CD4-positive, alpha-beta T cell treated with Interleukin-2 at 100 ng/mL for 4 hours (primary cell): ENCODE measurements around the gene RIMBP2.
"Not testable (repeated sequence)": the region's sequence is repeated elsewhere in the genome, so short reads cannot be mapped to it uniquely, and the experiment has no call there.

ENCODE experiments used
- DNase-seq: peaks from one replicate; pipeline ENCODE4 v3.0.0-alpha.2; 2020; ENCODE audit warnings: low spot score

Gene RIMBP2

DNA sequence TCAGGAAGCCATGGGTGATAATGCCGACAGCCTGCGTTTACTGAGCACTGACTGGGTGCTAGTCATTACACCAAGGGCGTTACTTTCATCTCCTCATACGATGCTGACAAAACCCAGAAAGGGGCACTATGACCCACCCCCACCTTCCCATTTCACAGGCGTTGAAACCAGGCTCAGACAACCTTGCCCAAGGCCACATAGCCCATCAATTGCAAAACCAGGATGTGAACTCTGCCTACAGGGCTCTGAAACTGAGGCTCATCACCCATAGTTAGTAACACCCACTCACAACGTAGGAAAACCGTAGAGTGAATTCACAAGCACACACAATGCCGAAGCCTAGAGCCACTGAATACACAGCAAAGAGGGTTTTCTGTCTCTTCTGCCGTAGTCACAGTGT lies 119.9 kb downstream of the RIMBP2 start:
- DNase-seq, result no peak

DNA sequence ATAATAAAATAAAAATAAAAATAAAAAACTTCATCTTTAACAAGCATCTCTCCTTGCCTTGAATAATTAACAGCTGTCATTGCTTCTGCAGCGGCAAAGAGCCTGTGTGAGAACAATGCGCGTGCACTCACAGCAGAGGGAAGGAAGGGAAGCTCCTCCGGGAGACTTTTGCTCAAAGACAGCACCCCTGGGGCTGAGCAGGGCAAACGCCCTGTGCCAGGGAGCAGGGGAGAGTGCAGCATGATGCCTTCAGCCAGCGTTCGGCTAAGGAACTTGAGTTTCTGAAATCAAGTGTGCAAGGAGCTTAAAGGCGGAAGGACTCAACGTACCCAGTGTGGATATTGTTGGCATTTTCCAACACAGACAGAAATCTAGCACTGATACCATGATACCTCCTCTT lies 120.5 kb downstream of the RIMBP2 start:
- no peak for DNase-seq

DNA sequence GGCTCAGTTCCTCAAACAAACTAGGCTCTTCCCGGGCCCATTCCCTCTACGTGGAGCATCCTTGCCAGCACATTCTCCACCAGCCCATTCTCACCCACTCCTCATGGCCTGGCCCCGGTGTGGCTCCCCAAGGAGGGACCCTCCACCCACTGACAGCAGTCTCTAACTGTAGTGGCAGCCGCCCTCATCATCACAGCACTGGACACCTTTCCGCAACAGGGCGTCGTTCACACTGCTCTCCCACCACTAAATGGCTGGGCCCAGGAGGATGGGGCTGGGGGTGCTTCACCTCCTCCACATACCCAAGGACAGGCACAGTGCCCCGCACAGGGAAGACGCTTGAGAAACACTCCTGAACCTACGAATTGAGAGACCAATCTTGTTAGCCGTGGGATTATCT lies 123.0 kb downstream of the RIMBP2 start:
- no peak for DNase-seq

DNA sequence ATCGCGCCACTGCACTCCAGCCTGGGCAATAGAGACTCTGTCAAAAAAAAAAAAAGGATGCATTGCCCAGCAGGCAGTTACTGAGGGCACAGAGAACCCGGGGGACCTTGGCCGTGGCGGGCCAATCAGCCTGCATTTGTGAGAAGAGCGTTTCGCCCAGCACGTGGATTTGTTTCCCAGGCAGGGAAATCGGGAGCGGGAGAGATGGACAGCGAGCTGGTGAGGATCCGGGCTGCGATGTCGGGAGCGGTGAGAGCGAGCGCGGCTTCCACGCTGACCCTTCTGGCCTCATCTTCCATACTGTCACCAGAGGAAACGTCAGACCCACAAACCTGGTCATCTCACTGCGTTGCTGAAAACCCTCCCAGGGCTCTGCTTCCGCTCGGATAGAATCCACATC lies 123.5 kb downstream of the RIMBP2 start:
- DNase-seq, result no peak

DNA sequence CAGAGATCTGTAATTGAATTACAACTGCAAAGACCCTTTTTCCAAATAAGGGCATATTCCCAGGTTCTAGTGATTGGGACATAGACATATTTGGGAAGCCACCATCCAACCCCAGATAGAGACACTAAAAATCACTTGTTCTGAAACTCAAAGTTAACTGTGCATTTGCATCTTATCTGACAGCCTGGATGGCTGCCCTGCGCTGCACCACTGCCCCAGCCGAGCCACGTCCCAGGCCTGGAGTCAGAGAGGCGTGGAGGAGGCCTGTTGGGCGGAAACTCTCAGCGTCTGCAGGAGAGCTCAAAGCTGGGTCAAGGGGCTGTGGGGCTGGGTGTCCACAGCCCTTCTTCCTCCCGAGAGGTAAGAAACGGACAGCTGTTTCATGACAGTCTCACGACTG lies 124.4 kb downstream of the RIMBP2 start:
- DNase-seq, result no peak

DNA sequence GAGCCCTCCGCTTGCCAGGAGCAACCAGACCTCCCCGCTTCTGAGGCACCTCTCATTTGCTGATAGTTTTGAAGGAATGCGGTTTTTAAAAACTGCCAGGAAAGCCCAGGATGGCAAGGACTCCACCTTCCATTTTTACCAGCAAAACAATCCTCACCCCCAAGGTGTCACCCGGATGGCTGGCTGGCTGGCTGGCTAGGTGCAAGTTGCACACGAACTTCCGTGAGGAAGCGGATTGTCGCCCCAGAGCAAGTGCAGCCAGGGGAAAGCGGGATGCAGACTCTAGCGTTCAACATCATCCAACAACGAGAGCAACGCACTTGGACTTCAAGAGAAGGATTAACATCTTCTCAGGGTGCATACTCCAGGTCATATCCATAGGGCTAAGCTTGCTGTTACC lies 125.4 kb downstream of the RIMBP2 start:
- DNase-seq, result no peak

DNA sequence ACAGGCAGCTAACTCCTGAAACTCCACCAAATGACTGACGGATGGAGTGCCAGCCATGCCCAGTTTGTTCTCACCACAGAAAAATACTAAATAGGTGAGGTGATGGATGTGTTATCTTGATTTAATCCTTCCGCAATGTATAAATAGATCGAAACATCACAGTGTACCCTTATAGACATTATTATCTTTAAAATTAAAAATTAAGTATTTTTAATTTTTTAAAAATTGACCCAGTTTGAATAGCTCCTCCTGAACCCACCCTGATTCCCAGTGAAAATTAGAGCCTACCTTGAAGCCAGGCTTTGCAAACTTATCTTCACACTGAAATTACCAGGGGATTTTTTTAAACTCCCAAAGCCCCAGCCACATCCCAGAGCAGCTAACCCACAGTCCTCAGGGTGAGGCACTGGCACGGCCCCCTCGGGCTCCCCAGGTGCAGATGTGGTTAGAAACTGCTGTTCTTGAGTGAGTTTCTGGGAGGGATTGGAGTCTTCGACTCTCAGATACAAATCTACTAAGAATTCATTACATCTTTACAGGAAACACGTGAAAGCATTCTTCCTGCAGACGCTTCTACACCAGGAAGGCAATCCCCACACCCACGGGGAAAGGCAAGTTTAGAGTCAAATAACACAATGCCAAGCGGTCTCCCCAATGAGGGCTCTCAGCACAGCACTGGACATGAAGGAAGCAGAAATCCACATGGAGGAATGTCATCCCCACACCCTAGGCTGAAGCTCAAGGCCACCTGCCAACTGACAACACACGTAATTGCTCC lies 126.4 kb downstream of the RIMBP2 start:
- DNase-seq, result no peak

DNA sequence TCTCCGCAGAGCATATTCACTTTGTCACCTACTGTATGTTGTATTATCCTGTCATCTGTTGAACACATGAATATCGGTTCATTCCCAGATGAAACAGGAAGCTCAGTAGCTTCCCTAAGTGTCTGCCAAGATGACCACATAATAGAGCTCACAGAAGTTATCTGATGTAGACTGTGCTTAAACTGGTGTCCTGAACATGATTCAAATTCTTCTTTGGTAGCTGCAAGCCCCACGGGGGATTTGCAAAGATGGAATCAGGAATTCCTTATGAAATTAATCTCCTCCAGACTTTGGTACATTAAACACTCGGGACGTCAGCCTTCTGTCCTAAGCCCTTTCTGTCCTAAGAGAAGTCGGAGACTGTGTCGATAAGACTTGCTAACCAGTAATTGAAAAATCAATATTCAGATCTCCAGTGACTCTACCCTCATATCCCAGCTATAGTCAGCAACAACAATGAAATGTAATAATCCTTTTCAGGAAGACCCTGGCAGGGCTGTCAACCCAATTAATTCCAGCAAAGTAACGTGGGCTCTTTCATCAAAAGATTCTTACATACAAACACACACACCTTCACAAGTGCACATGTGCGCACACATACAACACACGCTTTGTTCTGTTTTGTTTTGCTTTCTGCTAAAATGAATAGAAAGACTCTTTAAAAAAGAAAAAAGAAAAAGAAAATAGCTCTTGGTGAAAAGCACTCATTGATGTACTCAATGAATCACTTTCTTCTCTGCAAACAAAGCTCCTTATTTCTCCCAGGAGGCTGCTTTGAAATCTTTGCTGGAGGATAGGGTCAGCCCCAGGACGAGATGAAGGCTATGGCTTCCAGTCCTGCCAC lies 127.2 kb downstream of the RIMBP2 start:
- DNase-seq, result no peak

DNA sequence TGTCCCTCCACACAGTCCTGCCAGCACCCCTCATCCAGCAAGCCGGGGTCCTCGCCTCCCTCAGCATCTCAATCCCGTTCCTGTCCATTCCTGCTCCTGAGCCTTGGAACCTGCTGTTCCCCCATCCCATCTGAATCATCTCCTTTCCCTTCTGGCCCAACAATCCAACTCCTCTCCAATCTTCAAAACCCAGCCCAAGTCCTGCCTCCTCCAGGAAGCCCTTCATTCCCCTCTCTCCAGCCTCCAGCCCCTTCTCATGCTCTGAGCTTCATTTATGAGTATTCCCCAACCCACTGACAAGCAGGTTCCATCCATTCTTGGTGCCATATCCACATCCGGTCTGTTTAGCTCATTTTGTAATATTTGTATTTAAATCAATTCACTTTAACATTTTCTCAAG lies 128.1 kb downstream of the RIMBP2 start:
- no peak for DNase-seq

DNA sequence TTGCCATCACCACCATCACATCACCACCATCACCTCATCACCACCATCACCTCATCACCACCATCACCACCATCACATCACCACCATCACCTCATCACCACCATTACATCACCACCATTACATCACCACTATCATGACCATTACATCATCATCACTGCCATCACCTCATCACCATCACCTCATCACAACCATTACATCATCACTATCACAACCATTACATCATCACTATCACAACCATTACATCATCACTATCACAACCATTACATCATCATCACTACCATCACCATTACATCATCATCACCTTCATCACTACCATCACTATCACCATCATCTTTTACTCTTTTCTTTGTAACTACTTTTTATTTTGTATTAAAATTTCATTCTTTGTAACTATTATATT lies 131.6 kb downstream of the RIMBP2 start:
- DNase-seq, result not testable (repeated sequence)

DNA sequence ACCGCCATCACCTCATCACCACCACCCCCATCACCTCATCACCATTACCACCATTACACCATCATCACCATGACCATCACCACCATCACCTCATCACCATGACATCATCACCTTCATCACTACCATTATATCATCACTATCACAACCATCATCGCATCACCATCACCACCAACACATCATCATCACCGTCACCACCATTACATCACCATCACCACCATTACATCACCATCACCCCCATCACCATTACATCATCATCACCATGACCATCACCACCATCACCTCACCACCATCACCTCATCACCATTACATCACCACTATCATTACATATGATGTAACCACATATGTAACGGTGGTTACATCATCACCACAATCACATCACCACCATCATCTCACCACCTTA lies 132.3 kb downstream of the RIMBP2 start:
- no peak for DNase-seq

DNA sequence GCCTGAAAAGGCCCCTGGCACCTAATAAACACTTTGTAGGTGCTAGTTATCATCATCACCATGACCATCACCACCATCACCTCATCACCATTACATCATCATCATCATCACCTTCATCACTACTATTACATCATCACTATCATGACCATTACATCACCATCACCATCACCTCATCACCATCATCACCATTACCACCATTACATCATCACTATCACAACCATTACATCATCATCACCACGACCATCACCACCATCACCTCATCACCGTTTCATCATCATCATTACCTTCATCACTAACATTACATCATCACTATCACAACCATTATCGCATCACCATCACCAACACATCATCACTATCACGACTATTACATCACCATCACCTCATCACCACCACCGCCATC lies 132.8 kb downstream of the RIMBP2 start:
- DNase-seq, result no peak

DNA sequence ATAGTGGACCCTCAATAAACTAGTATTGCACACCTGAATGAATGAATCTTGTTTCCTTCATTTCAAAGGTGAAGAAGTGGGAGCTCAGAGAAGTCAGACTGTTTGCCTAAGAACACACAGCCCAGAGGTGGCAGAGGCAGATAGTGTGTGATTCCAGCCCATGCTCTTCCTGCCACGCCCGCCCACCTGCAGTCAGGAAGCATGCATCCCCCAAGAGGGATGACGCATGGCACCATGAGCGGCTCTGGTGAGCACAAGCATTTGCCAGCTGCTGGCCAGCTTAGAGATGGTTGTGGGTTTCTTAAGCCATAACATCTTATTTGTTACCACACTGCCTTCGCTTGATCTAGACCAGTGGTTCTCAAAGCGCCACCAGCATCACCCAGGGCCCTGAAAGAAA lies 133.8 kb downstream of the RIMBP2 start:
- no peak for DNase-seq

DNA sequence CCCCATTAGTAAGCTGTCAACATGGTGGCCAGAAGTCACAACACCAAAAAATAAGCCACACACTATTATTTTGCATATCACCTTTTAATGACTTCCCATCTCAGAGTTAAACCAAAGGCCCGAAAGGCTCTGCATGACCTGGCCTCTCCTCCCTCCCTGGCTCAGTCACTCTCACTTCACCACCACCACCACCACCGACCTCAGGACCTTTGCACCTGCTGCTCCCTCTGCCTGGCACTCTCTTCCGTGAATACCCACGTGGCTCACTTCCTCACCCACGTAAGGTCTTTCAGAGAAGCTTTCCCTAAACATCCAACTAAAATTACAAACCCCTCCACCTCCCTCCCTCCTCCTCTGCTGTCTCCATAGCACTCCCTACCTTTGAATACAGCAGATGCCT lies 134.3 kb downstream of the RIMBP2 start:
- no peak for DNase-seq

DNA sequence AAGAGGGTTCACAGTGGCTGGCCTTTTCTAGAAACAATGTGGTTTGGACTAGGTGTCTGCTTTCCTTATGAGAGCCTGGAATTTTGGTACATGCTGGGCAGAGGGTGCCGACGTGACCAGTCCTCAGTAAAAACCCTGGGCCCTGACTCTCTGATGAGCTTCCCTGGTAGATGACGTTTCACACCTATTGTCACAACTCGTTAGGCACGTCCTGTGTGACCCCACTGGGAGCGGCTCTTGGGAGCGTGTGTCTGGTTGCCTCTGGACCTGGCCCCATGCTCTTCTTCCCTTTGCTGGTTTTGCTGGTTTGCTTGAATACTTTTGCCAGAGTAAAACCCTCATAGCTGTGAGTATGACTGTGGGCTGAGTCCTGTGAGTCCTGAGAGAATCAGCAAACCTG lies 136.9 kb downstream of the RIMBP2 start:
- DNase-seq, result no peak

DNA sequence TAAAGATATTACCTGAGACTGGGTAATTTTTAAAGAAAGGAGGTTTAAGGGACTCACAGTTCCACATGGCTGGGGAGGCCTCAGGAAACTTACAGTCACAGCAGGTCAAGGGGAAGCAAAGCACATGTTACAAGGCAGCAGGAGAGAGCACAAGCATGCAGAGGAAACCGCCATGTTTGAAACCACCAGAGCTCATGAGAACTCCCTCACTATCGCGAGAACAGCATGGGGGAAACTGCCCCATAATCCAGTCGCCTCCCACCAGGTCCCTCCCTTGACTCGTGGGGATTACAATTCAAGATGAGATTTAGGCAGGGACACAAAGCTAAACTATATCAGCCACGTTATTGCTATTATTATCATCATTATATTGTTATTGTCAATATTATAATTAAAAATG lies 138.7 kb downstream of the RIMBP2 start:
- no peak for DNase-seq

DNA sequence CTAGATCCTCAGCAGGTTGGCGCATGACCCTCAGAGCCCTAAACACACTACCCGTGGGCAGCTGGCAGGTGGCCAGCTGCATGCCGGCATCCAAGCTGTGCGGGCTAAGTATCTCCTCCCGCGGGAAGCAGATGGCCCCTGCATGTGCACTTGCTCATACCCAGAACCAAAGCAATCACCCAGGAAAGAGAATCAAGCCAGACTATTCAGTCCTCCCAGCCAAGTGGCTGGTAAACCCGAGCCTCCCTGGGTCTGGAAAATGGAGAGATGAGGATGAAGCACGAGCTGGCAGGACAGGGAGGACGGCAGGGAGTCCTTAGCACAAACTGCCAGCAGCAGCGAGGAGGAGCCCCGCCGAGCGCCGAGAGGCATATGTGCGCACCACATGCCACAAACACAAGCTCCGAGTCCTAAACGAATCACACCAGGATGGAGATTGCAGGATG lies 139.7 kb downstream of the RIMBP2 start:
- no peak for DNase-seq

DNA sequence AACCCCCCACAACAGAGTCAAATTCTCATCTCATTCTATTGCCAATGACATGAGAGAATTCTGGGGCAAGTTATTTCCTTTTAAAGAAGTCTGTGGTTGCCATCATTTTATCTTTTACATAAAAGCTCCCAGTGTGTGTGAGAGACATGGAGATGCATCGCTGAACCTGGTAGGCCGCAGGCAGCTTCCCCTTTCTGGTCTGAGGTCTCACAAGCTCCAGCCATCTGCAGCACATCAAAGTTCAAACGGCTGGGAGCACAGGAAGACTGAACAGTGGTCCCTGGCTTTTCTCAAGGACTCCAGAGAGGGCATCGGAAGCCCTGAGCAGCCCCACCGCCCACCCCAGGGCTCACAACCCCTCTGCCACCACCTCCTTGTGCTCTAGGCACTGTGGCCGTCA lies 141.7 kb downstream of the RIMBP2 start:
- DNase-seq, result no peak

DNA sequence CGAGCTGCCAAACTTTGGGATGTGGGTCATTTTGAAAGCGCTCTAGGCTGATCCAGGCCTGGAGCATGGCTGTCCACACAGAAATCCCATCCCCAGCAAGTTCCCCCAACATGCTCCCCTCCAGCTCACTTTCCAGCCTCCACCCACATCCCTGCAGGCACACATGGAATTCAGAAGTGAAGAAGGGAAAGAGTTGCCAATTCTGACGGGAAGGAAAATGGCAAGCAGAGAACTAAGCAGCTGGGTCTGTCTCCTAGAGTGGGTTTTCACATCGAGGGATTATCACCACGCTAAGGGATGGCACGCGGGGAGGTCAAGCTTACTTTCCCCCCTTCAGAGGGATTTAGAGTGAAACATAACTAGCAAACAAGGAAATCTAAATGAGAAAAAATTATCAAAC lies 142.3 kb downstream of the RIMBP2 start:
- no peak for DNase-seq

DNA sequence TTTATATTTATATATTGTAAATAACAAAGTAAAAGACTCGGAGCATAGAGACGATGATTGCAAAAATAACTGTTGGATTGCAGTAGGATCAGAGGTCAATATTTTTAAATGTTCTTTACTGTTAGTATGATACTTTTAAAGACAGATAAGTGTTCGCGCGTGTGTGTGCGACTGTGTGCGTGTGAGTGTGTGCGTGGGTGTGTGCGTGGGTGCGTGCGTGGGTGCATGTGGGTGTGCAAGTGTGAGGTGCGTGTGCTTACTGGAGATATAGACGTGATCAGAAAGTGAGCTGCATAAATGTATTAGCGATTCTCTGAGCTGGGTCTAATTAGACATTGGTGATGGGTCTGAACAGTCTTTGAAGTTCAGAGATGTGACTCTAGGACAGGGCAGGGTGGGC lies 142.9 kb downstream of the RIMBP2 start:
- no peak for DNase-seq

DNA sequence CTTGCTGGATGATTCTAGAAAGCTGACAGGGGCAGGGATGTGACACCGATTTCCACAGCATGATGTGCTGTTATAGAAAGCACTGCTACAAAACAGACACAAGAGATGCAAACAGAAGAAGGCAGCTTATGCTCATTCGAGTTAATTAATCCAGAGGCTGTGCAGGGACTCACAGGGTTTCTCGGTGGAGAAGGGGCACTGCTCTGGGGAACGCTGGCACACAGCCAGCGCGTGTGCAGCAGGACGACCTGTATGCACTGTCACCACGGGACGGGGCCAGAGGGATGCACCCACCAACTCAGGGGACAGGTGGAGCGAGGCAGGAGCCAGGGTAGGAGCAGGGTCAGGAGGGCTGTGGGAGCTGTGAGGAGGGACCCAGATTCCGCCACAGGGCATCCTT lies 143.5 kb downstream of the RIMBP2 start:
- DNase-seq, result no peak

DNA sequence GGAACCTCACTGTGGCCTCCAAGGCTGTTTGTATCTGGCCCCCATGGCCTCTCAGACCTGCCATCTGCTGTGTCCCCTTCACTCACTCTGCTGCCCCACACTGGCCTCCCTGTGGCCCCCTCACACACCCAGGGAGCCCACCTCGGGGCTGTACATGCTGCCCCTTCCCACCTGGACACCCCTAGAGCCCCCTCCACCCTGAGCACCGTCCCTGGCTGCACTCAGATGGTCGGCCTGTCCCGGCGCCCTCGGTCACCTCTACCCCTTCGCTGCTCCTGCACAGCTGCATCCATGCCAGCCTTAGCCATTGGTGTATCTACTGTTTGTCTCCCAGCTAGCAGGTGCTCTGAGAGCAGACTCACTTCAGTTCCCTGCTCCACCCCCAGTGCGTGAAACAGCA lies 144.4 kb downstream of the RIMBP2 start:
- no peak for DNase-seq

DNA sequence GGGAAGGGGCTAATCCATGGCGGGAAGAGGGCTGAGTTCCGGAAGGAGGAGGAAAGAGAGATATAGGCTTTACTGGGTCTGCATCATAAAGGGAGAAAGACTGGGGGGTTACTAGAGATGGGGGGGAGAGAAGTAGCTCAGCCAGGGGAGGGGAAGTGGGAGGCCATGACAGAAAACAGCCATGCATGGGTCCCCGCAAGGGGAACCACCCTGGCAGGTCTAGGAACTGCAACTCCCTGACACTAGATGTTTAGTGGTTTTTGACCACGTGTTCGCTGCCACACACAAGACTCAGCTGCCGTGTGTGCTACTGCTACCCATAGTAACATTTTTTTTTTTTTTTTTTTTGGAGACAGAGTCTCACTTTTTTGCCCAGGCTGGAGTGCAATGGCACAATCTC lies 145.0 kb downstream of the RIMBP2 start:
- no peak for DNase-seq

DNA sequence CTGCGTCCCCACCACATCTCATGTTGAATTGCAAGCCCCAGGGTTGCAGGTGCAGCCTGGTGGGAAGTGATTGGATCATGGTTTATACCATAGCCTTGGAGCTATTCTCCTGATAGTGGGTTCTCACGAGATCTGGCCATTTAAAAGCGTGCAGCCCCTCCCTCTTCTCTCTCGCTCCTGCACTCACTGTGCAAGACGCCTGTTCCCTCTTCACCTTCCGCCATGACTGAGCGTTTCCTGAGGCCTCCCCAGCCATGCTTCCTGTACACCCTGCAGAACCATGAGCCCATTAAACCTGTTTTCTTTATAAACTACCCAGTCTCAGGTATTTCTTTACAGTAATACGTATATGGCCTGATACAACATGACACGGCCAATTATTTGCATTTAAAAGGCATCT lies 146.6 kb downstream of the RIMBP2 start:
- no peak for DNase-seq
